H9 (cell line): ENCODE measurements around the gene MOV10L1. TPM values are rescaled to one million over a fixed set of nuclear protein-coding genes. Genes with fewer than 3 reads are reported as not detected.
"Not testable (repeated sequence)": the region's sequence is repeated elsewhere in the genome, so short reads cannot be mapped to it uniquely, and the experiment has no call there.

Experiments used
- DNase-seq: peaks from one replicate; pipeline ENCODE4 v3.0.0-alpha.2; 2017
- H2AFZ ChIP-seq: one replicate; pipeline ENCODE4 v1.6.1; 2013; ENCODE audit warnings: mild to moderate bottlenecking, low read length, control low read depth, moderate library complexity
- H2AK5ac ChIP-seq: 2 replicates; pipeline ENCODE4 v1.6.1; 2013; ENCODE audit warnings: low read length, control low read depth, mixed read lengths; ENCODE audit not compliant: insufficient read length
- H2BK120ac ChIP-seq: one replicate; pipeline ENCODE4 v1.6.1; 2013; ENCODE audit warnings: low read depth, mild to moderate bottlenecking, low read length, control low read depth, inconsistent platforms; ENCODE audit not compliant: poor library complexity, severe bottlenecking
- H2BK12ac ChIP-seq: 2 replicates; pipeline ENCODE4 v1.6.1; 2013; ENCODE audit warnings: low read length, control low read depth, mixed read lengths, low read depth; ENCODE audit not compliant: insufficient read length
- H2BK15ac ChIP-seq: 2 replicates; pipeline ENCODE4 v1.6.1; 2013; ENCODE audit warnings: low read depth, low read length, control low read depth
- H2BK20ac ChIP-seq: one replicate; pipeline ENCODE4 v1.6.1; 2013; ENCODE audit warnings: low read depth, mild to moderate bottlenecking, low read length, control low read depth, inconsistent platforms; ENCODE audit not compliant: poor library complexity, severe bottlenecking
- H2BK5ac ChIP-seq: 2 replicates; pipeline ENCODE4 v1.6.1; 2013; ENCODE audit warnings: low read length, control low read depth, mixed read lengths; ENCODE audit not compliant: insufficient read length
- H3K14ac ChIP-seq: 2 replicates; pipeline ENCODE4 v1.6.1; 2013; ENCODE audit warnings: low read length, control low read depth; ENCODE audit not compliant: insufficient read depth
- H3K18ac ChIP-seq: 2 replicates; pipeline ENCODE4 v1.6.1; 2013; ENCODE audit warnings: low read depth, mild to moderate bottlenecking, mixed read lengths, low read length, control low read depth; ENCODE audit not compliant: insufficient read length
- H3K23ac ChIP-seq: 2 replicates; pipeline ENCODE4 v1.6.1; 2013; ENCODE audit warnings: low read length, control low read depth, mixed read lengths, low read depth; ENCODE audit not compliant: insufficient read length
- H3K23me2 ChIP-seq: 2 replicates; pipeline ENCODE4 v1.6.1; 2013; ENCODE audit warnings: low read depth, mild to moderate bottlenecking, mixed read lengths, low read length, control low read depth; ENCODE audit not compliant: insufficient read length, poor library complexity, severe bottlenecking
- H3K27ac ChIP-seq: 2 replicates; pipeline ENCODE4 v1.5.1; 2013; ENCODE audit warnings: low read length, control low read depth, mixed read lengths, low read depth; ENCODE audit not compliant: insufficient read length
- H3K27me3 ChIP-seq: 2 replicates; pipeline ENCODE4 v1.6.1; 2013; ENCODE audit warnings: low read length, control low read depth, inconsistent platforms; ENCODE audit not compliant: insufficient read depth
- H3K4ac ChIP-seq: 2 replicates; pipeline ENCODE4 v1.6.1; 2013; ENCODE audit warnings: low read depth, mild to moderate bottlenecking, control low read depth, inconsistent platforms, low read length, moderate library complexity
- H3K4me1 ChIP-seq: 2 replicates; pipeline ENCODE4 v1.6.1; 2013; ENCODE audit warnings: low read length, control low read depth, inconsistent platforms; ENCODE audit not compliant: insufficient read depth
- H3K4me2 ChIP-seq: 2 replicates; pipeline ENCODE4 v1.6.1; 2013; ENCODE audit warnings: low read length, control low read depth, mixed read lengths; ENCODE audit not compliant: insufficient read length, insufficient read depth
- H3K56ac ChIP-seq: 2 replicates; pipeline ENCODE4 v1.6.1; 2013; ENCODE audit warnings: low read depth, mild to moderate bottlenecking, mixed read lengths, low read length, control low read depth; ENCODE audit not compliant: insufficient read length
- H3K79me1 ChIP-seq: 2 replicates; pipeline ENCODE4 v1.6.1; 2013; ENCODE audit warnings: low read depth, mild to moderate bottlenecking, moderate library complexity, low read length, control low read depth, inconsistent platforms; ENCODE audit not compliant: insufficient read depth, poor library complexity, severe bottlenecking
- H3K79me2 ChIP-seq: 2 replicates; pipeline ENCODE4 v1.6.1; 2013; ENCODE audit warnings: low read length, control low read depth, inconsistent platforms; ENCODE audit not compliant: insufficient read depth
- H3K9ac ChIP-seq: 2 replicates; pipeline ENCODE4 v1.6.1; 2013; ENCODE audit warnings: low read length, control low read depth, mixed read lengths; ENCODE audit not compliant: insufficient read length; ENCODE audit errors: extremely low read depth
- H3K9me3 ChIP-seq: one replicate; pipeline ENCODE4 v1.6.1; 2013; ENCODE audit warnings: low read depth, low read length, inconsistent platforms; ENCODE audit not compliant: control insufficient read depth
- H3T11ph ChIP-seq: one replicate; pipeline ENCODE4 v1.6.1; 2013; ENCODE audit warnings: mild to moderate bottlenecking, low read length, control low read depth, inconsistent platforms
- H4K20me1 ChIP-seq: one replicate; pipeline ENCODE4 v1.6.1; 2013; ENCODE audit not compliant: control insufficient read depth, insufficient read length, insufficient read depth
- H4K5ac ChIP-seq: 2 replicates; pipeline ENCODE4 v1.6.1; 2013; ENCODE audit warnings: low read depth, mild to moderate bottlenecking, mixed read lengths, low read length, control low read depth; ENCODE audit not compliant: insufficient read length
- H4K8ac ChIP-seq: replicated peaks from 2 replicates; pipeline ENCODE4 v1.6.1; 2013; ENCODE audit warnings: low read length, control low read depth, mixed read lengths, low read depth; ENCODE audit not compliant: insufficient read length
- H4K91ac ChIP-seq: 2 replicates; pipeline ENCODE4 v1.6.1; 2013; ENCODE audit warnings: low read depth, mild to moderate bottlenecking, moderate library complexity, mixed read lengths, low read length, control low read depth; ENCODE audit not compliant: insufficient read length
- H3K27ac Mint-ChIP-seq, 3 experiments: 2 replicates in 2 of 3; 3 replicates in 1 of 3; pipeline ENCODE4 v1.8.0; 2020 to 2021; ENCODE audit warnings: mixed read lengths in 3 of 3, mild to moderate bottlenecking in 1 of 3, moderate library complexity in 1 of 3
- H3K27me3 Mint-ChIP-seq: 2 replicates; pipeline ENCODE4 v1.8.0; 2021; ENCODE audit warnings: low read depth, mild to moderate bottlenecking, moderate library complexity, mixed read lengths
- H3K36me3 Mint-ChIP-seq, 3 experiments: 2 replicates in 2 of 3; 3 replicates in 1 of 3; pipeline ENCODE4 v1.8.0; 2020 to 2021; ENCODE audit warnings: low read depth in 3 of 3, mixed read lengths in 3 of 3; ENCODE audit not compliant: insufficient read depth in 1 of 3
- H3K4me1 Mint-ChIP-seq, 2 experiments: 2 replicates each; pipeline ENCODE4 v1.8.0; 2020; ENCODE audit warnings: mixed read lengths in 2 of 2
- H3K4me3 Mint-ChIP-seq, 2 experiments: 2 replicates in 1 of 2; 3 replicates in 1 of 2; pipeline ENCODE4 v1.8.0; 2020 to 2021; ENCODE audit warnings: mild to moderate bottlenecking in 2 of 2, mixed read lengths in 2 of 2, moderate library complexity in 1 of 2
- H3K9me3 Mint-ChIP-seq, 2 experiments: 2 replicates in 1 of 2; 3 replicates in 1 of 2; pipeline ENCODE4 v1.8.0; 2020; ENCODE audit warnings: mild to moderate bottlenecking in 2 of 2, mixed read lengths in 2 of 2, moderate library complexity in 1 of 2
- WGBS: extraction: QIAGEN DNeasy Blood & Tissue Kit; methylation state at CpG from one replicate; pipeline ENCODE4 v1.1.7; 2013; ENCODE audit warnings: missing lambda C conversion rate, low lambda C conversion rate, mixed read lengths; ENCODE audit not compliant: insufficient read length; ENCODE audit errors: extremely low coverage; 5-methylcytosine and 5-hydroxymethylcytosine counted together
- total RNA-seq: library from RNA; stranded (reverse); gene quantifications from 2 replicates; pipeline ENCODE4 v1.2.1, GENCODE V29; 2021
- TF ChIP-seq, protein P1 (sequence below): fragments of 200-600 bp; sonication (generic); conservative IDR thresholded peaks from 3 replicates; pipeline ENCODE4 v1.8.0; 2021; ENCODE audit warnings: antibody characterized with exemption, mild to moderate bottlenecking

Gene MOV10L1
- total RNA-seq, 1 experiment from 2014 or later = not detected

GRCh38 chr22:50086526-50086925 lies 3.3 kb upstream of the MOV10L1 start:
- Histone ChIP-seq H4K20me1 (no peaks in the 10 kb centered on the region), H2BK15ac (no peak overlapping the region), H3K27ac (no peak overlapping the region), H3K9me3 (no peaks in the 10 kb centered on the region), H2BK5ac (no peak overlapping the region), H3K56ac (no peak overlapping the region), H3K4ac (no peak overlapping the region), H3K23me2 (no peaks in the 10 kb centered on the region), H3K18ac (no peak overlapping the region), H3K14ac (no peak overlapping the region), H2AK5ac (no peak overlapping the region), H3K4me2 (no peak overlapping the region), H4K91ac (no peak overlapping the region), H2BK12ac (no peak overlapping the region), H3K79me2 (no peaks in the 10 kb centered on the region), H3K4me1 (no peaks in the 10 kb centered on the region), H3K79me1 (no peaks in the 10 kb centered on the region), H3K27me3 (0 out of 2 replicates have a peak, but pooled peaks cover 2% of the 10 kb centered on the region), H2AFZ (no peak overlapping the region), H3T11ph (no peak overlapping the region), H4K5ac (no peak overlapping the region), H3K23ac (no peak overlapping the region), H2BK120ac (no peak overlapping the region), H4K8ac (no peak overlapping the region), H3K9ac (no peak overlapping the region), H2BK20ac (no peak overlapping the region)
- Mint-ChIP-seq H3K36me3 (peaks cover 0 to 2% (median 0%) of the 10 kb centered on the region in 3 experiments; a peak in 1 of 7 replicates), H3K4me1 (peaks cover 19 to 24% of the 10 kb centered on the region in 2 experiments), H3K27me3 (peaks cover 33% of the 10 kb centered on the region), H3K4me3 (no peak overlapping the region), H3K27ac (no peak overlapping the region), H3K9me3 (peaks cover 3 to 14% of the 10 kb centered on the region in 2 experiments; a peak in 3 of 5 replicates)
- WGBS = no CpG with 5 or more reads among the region's 5 CpGs
- no peak for DNase-seq
- TF ChIP-seq, protein P1, sequence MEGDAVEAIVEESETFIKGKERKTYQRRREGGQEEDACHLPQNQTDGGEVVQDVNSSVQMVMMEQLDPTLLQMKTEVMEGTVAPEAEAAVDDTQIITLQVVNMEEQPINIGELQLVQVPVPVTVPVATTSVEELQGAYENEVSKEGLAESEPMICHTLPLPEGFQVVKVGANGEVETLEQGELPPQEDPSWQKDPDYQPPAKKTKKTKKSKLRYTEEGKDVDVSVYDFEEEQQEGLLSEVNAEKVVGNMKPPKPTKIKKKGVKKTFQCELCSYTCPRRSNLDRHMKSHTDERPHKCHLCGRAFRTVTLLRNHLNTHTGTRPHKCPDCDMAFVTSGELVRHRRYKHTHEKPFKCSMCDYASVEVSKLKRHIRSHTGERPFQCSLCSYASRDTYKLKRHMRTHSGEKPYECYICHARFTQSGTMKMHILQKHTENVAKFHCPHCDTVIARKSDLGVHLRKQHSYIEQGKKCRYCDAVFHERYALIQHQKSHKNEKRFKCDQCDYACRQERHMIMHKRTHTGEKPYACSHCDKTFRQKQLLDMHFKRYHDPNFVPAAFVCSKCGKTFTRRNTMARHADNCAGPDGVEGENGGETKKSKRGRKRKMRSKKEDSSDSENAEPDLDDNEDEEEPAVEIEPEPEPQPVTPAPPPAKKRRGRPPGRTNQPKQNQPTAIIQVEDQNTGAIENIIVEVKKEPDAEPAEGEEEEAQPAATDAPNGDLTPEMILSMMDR = no peak

GRCh38 chr22:50086975-50087374 lies 2.8 kb upstream of the MOV10L1 start:
- not testable (repeated sequence) for H2AK5ac ChIP-seq, H2BK15ac ChIP-seq, H3K27ac Mint-ChIP-seq, H2BK20ac ChIP-seq, H4K20me1 ChIP-seq, H3K36me3 Mint-ChIP-seq, H4K91ac ChIP-seq, H3K23ac ChIP-seq, H2BK5ac ChIP-seq, H4K5ac ChIP-seq, H3K79me2 ChIP-seq, H4K8ac ChIP-seq, H3K23me2 ChIP-seq, H3K56ac ChIP-seq, H2BK12ac ChIP-seq, H3K14ac ChIP-seq, H3K9me3 ChIP-seq, H3K27me3 ChIP-seq, H3K18ac ChIP-seq, H3K27ac ChIP-seq, H2AFZ ChIP-seq, H3K79me1 ChIP-seq, DNase-seq, H2BK120ac ChIP-seq, H3K4me1 ChIP-seq, H3T11ph ChIP-seq, H3K4me2 ChIP-seq, H3K9ac ChIP-seq, H3K4me3 Mint-ChIP-seq, H3K4ac ChIP-seq
- no CpG with 5 or more reads among the region's 4 CpGs for WGBS
- peaks cover 19 to 24% of the 10 kb centered on the region in 2 experiments for H3K4me1 Mint-ChIP-seq
- peaks cover 3 to 14% of the 10 kb centered on the region in 2 experiments; a peak in 3 of 5 replicates for H3K9me3 Mint-ChIP-seq
- H3K27me3 Mint-ChIP-seq = peaks cover 30% of the 10 kb centered on the region
